GM19240 (cell line): Measurements from ENCODE around the gene RIMBP2.

ENCODE experiments used
- DNase-seq: peaks from one replicate; pipeline ENCODE4 v3.0.0; 2011; ENCODE audit warnings: low spot score; ENCODE audit not compliant: insufficient read length

Gene RIMBP2

GRCh38 chr12:130424858-130425697 lies 291.0 kb downstream of the RIMBP2 start:
- DNase-seq, result no peak

DNA sequence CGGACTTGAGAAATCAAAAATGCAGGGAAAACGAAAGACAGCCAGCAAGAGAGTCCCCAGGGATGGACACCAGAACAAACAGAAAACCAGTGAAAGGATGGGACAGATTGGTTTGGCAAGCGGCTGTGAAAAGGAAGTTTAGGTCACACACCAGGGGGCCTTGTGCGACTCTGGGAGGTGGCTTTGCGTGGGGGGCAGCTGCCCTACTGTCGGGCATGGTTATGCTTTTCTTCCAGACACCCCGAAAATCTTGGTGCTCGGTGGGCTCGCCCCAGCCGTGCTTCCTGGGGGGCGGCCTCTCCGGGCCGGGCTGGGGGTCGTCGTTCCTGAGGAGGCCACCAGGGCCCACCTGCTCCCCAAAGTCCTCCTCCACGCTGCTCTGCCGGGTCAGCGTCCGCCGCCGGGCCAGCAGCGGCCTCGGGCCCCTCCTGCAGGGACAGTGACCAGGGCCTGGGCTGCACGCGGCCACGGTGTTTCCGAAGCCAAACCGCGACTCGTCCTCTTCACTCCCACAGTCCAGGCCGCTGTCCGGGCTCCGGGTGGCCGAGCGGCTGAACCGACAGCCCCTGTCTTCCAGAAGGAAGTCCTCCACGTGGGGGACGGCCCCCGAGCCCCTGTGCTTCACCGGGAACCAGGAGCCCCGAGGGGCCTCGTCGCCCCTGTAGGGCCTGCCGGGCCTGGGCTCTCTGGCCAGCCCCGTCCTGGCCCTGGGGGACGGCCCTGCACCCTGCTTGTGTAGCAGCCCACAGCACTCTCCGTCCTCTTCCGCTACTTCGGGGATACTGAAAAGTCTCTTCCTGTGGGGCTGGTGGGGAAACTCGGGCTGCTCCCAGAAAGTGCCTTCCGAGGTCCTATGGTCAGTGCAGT lies 291.9 kb downstream of the RIMBP2 start:
- DNase-seq, result no peak

DNA sequence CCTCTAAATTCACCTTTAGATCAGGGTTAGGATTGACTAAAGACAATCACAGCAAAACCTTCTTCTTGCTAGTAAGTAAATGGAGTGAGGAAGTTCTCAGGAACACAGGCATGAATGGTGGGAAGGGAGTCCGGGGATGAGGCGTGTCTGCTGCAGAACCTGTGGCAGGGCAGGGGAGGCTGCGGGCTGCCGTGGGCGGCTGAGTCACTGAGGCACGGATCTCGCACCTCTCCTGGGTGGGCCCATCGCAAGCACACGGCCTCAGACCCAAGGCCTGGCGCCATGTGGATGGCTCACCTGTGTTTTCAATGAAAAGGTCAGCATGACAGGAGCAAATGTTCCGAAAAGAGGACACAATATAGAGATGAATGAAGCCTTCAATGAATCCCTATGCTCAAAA lies 293.0 kb downstream of the RIMBP2 start:
- DNase-seq, result no peak

GRCh38 chr12:130422676-130423075 lies 293.4 kb downstream of the RIMBP2 start:
- no peak for DNase-seq

- DNase-seq, result no peak
Observed at GRCh38 chr12:130421896-130422295, 294.2 kb downstream of the RIMBP2 start.

DNA sequence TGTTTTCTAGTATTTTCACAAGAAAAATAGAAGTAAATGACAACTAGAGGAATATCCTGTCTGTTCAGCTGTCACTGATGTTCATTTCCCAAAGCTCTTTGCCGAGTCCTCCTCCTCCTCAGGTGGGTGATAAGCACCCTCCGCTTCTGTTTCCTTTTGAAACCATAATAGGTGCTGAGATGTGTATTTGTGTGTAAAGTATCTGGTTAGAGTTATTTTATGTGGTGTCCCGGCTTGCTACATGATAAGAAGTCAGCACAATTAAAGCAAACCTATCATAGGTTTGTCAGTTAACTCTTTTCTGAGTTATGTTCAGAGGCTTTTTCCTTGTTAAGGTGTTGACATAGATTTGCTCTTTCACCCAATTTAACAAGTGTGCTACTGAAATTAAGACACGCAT lies 296.0 kb downstream of the RIMBP2 start:
- no peak for DNase-seq

GRCh38 chr12:130419116-130419515 lies 297.0 kb downstream of the RIMBP2 start:
- no peak for DNase-seq

- no peak for DNase-seq
Observed at GRCh38 chr12:130418251-130418650, 297.8 kb downstream of the RIMBP2 start.

DNA sequence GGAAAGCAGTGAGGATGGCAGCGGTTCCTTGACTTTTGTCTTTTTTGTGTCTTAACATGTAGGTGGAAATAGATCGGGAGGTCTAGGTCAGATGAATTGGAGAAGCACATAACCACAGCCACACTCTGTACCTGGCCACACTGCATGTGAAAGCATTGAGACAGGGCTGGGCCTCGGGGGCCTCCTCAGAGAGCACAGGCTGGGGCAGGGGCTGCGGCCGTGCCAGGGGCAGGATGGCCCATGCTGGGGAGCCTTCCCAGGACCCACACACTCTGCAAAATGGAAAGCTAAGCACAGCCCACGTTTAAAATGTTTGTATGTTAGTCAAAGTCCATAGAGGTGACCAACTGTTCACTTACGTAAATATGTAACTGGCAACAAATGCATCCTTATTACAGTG lies 301.7 kb downstream of the RIMBP2 start:
- no peak for DNase-seq

- no peak for DNase-seq
Observed at GRCh38 chr12:130413909-130414308, 302.2 kb downstream of the RIMBP2 start.

GRCh38 chr12:130412384-130412783 lies 303.7 kb downstream of the RIMBP2 start:
- DNase-seq, result no peak

- DNase-seq, result no peak
Observed at GRCh38 chr12:130405332-130405731, 310.8 kb downstream of the RIMBP2 start.

DNA sequence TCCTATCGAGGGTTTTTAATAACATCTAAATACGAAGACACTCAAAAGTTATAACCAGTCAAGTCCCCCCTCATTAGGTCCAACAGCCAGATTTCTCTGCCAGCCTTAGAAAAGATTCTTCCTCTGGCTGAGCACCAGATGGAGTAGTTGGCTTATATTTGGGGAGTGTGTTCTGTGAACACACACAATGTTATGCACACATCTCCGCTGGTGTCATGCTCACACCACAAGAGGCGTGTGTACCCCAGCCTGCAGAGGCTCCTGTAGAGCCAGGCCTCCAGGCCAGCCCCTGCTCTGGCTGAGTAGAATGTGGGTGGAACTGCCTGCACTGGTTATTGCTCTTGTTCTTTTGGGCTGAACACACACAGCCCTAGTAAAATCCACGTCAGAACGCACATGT lies 314.4 kb downstream of the RIMBP2 start:
- no peak for DNase-seq

- no peak for DNase-seq
Observed at GRCh38 chr12:130398100-130398848, 317.8 kb downstream of the RIMBP2 start.

GRCh38 chr12:130396667-130397066 lies 319.4 kb downstream of the RIMBP2 start:
- no peak for DNase-seq

DNA sequence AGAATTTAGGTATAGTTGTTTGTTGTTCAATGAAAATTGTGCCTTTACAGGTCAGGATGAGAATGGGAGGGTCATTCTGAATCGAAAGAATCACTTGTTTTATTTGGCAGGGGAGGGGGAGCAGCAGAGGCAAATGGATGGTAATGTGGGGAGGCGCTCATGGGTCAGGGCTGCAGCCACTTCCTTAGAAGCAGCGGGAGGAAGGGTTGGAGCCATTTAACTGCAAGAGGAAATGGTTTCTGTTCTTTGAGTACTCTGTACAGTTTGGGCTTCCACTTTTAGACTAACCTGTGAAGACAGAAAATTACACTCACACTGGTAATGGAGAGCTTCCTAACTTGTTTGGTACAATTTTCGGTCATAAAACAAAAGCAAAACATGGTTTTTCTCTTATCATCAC lies 321.2 kb downstream of the RIMBP2 start:
- DNase-seq, result no peak

DNA sequence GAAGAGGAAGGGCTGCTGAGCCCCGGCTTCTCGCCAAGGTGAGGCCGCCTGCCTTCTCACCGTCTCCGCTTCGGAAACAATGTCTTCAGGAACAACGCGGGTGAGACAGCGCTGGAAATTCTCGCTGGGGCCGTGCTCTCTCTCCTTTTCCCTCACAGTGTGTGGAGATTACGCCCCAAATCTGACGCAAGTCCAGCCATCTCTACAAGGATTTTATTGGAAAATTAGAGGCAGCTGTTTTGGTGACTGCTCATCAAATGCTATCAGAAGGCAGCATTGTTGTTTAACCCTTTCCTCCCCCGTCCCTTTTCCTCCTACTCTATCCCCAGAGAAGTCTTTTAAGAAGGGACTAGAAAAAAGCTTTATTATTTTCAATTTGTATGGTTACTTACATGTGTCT lies 324.9 kb downstream of the RIMBP2 start:
- no peak for DNase-seq

- no peak for DNase-seq
Observed at GRCh38 chr12:130385193-130385592, 330.9 kb downstream of the RIMBP2 start.

DNA sequence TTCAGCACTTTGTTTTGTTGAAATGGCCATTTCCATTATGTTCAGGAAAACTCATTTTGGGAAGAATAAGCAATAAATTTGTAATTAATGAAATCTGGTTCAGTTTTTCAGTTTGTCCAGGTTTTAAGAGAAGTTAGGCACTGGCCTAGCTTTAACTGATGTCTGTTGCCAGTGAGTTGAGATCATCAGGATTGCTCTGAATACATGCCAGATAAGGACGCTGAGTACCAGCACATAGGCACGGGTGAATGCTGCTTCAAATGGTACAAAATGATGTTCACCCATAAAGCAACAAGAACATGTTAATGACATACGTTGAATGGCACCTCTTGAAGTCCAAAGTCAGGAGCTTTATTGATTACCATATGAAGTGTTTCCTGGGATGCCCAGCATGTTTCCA lies 331.9 kb downstream of the RIMBP2 start:
- no peak for DNase-seq

- DNase-seq, result no peak
Observed at GRCh38 chr12:130382818-130383217, 333.3 kb downstream of the RIMBP2 start.
